Activated B cell treated with CpG ODN at 0.5 μM for 24 hours (primary cell): ENCODE results near the gene HES5. TPM values are rescaled to one million over a fixed set of nuclear protein-coding genes. Genes with fewer than 3 reads are reported as not detected.

Source experiments
- ATAC-seq: fragments of 200-7000 bp; cut with Tn5 transposase; one replicate; pipeline ENCODE4 v1.10.0; 2021; ENCODE audit warnings: low read depth, mild to moderate bottlenecking, moderate library complexity
- CTCF ChIA-PET: fragments of 350-600 bp; sonication (Branson Sonifier 250); formaldehyde crosslinking; loops from one replicate; lab custom pipeline; 2021; ENCODE audit warnings: antibody characterized with exemption; lab: Charles Lee
- POLR2A ChIA-PET: fragments of 350-600 bp; sonication (Branson Sonifier 250); formaldehyde crosslinking; loops from one replicate; lab custom pipeline; 2021; ENCODE audit warnings: antibody characterized with exemption; lab: Charles Lee
- DNase-seq: peaks from one replicate; pipeline ENCODE4 v3.0.0; 2022
- H3K27ac Mint-ChIP-seq: one replicate; pipeline ENCODE4 v1.8.0; 2020; ENCODE audit warnings: mixed read lengths
- H3K27me3 Mint-ChIP-seq: one replicate; pipeline ENCODE4 v1.8.0; 2021; ENCODE audit warnings: mixed read lengths
- H3K36me3 Mint-ChIP-seq: one replicate; pipeline ENCODE4 v1.8.0; 2021; ENCODE audit warnings: low read depth, mixed read lengths
- H3K4me1 Mint-ChIP-seq: one replicate; pipeline ENCODE4 v1.8.0; 2021; ENCODE audit warnings: mixed read lengths
- H3K4me3 Mint-ChIP-seq: one replicate; pipeline ENCODE4 v1.8.0; 2020; ENCODE audit warnings: mild to moderate bottlenecking, mixed read lengths
- H3K9me3 Mint-ChIP-seq: one replicate; pipeline ENCODE4 v1.8.0; 2020; ENCODE audit warnings: mixed read lengths
- intact Hi-C: fragments of 100-400 bp; cut with micrococcal nuclease; formaldehyde crosslinking; loops from one replicate; pipeline ENCODE4 v1.15.1; 2024
- total RNA-seq: library from RNA; stranded (reverse); gene quantifications from 2 replicates; pipeline ENCODE4 v1.2.3, GENCODE V29; 2022
- TF ChIP-seq, protein P1 (sequence below): fragments of 200-600 bp; IDR thresholded peaks from one replicate; pipeline ENCODE4 v1.8.0; 2022; ENCODE audit warnings: antibody characterized with exemption, mild to moderate bottlenecking

Gene HES5
- total RNA-seq, 1 donor from 2014 or later, result not detected

DNA sequence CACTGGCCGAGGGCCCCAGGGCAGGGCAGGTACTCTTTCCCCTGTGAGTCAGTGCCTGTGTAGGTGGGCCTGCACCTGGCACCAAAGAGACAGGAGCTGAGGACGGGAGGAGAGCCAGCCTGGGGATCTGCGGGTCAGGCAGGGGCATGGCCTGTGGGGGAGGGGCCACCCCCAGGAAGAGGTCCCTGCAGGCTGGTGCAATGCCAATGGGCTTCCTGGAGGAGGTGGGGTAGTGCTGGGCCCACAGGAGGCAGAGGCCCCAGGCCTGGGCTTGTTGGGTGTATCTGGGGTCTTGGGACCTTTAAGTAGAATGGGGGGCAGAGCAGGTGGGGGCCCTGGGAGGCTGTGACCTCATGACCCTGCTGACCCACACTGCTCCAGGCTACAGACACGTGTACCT is 30.8 kb downstream of the HES5 start:
- Mint-ChIP-seq H3K9me3 (no peaks in the 10 kb centered on the region), H3K27me3 (no peaks in the 10 kb centered on the region), H3K4me1 (peaks cover 60% of the 10 kb centered on the region), H3K4me3 (no peak overlapping the region), H3K36me3 (no peaks in the 10 kb centered on the region), H3K27ac (no peak overlapping the region)
- ATAC-seq (no peak), DNase-seq (no peak)
- TF ChIP-seq, protein P1, sequence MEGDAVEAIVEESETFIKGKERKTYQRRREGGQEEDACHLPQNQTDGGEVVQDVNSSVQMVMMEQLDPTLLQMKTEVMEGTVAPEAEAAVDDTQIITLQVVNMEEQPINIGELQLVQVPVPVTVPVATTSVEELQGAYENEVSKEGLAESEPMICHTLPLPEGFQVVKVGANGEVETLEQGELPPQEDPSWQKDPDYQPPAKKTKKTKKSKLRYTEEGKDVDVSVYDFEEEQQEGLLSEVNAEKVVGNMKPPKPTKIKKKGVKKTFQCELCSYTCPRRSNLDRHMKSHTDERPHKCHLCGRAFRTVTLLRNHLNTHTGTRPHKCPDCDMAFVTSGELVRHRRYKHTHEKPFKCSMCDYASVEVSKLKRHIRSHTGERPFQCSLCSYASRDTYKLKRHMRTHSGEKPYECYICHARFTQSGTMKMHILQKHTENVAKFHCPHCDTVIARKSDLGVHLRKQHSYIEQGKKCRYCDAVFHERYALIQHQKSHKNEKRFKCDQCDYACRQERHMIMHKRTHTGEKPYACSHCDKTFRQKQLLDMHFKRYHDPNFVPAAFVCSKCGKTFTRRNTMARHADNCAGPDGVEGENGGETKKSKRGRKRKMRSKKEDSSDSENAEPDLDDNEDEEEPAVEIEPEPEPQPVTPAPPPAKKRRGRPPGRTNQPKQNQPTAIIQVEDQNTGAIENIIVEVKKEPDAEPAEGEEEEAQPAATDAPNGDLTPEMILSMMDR, result no peak
- intact Hi-C loops, result no loop called here
- CTCF ChIA-PET, result no interaction called here
- POLR2A ChIA-PET, result interaction anchor here (1.4 kb wide), 1 partner anchor 28 kb away, joined by 4 read pairs; the partner anchor contains the start of gene PANK4

DNA sequence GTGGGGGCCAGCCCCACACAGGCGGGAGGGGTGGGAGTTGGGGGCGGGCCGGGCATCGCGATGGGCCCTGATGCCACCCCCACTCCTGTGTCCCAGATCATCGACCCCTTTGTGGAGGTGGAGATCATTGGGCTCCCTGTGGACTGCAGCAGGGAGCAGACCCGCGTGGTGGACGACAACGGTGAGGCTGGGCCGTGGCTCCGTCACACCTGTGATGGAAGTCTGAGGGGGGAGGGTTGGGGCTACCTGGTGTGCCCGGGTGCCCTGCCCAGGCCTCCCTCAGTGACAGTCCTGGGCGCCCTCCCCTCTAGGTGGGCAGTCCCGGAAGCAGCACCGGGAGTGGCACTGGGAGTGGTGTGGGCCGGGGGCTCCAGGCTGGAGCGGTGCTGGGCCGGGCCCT is 31.4 kb downstream of the HES5 start:
- CTCF ChIA-PET, result no interaction called here
- no peaks in the 10 kb centered on the region for H3K27me3 Mint-ChIP-seq
- DNase-seq (no peak), ATAC-seq (no peak)
- no peak overlapping the region for H3K4me3 Mint-ChIP-seq
- H3K9me3 Mint-ChIP-seq, result no peaks in the 10 kb centered on the region
- H3K36me3 Mint-ChIP-seq, result no peaks in the 10 kb centered on the region
- intact Hi-C loops, result no loop called here
- H3K4me1 Mint-ChIP-seq, result peaks cover 67% of the 10 kb centered on the region
- TF ChIP-seq, protein P1, result no peak
- POLR2A ChIA-PET, result interaction anchor here (0.7 to 1.0 kb wide), 2 partner anchors 47 to 270 kb away, joined by 3 read pairs; no protein-coding TSS in a partner anchor
- H3K27ac Mint-ChIP-seq, result no peak overlapping the region

DNA sequence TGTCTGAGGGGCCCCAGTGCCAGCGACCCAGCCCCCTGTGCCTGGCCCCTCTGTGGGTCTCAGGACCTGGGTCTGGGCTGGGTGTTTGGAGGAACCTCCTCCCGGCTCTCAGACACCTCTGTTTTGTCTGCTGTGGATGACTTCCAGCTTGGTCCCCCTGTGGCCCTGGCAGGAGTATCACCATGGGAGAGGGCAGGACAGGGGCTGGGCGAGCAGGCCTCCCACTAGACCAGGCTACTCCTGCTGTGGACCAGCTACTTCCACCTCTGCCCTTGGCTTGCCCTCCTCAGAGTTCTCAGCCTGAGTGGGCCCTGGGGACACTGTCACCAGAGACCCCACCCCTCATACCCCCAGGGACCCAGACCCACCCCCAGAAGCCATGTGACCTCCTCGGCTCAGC is 32.2 kb downstream of the HES5 start:
- Mint-ChIP-seq H3K27me3 (no peaks in the 10 kb centered on the region), H3K36me3 (no peaks in the 10 kb centered on the region), H3K4me1 (peaks cover 73% of the 10 kb centered on the region), H3K9me3 (no peaks in the 10 kb centered on the region), H3K4me3 (no peak overlapping the region), H3K27ac (no peak overlapping the region)
- ATAC-seq, result no peak
- ChIA-PET POLR2A (interaction anchor here (0.6 to 2.5 kb wide), 5 partner anchors 28 to 269 kb away, joined by 3 to 8 read pairs (median 4); partner anchors contain the start of gene PANK4), CTCF (no interaction called here)
- DNase-seq, result no peak
- TF ChIP-seq, protein P1, result no peak
- intact Hi-C loops, result loop anchor here (2.0 kb wide), 1 partner anchor 83 kb away; no protein-coding TSS in a partner anchor

DNA sequence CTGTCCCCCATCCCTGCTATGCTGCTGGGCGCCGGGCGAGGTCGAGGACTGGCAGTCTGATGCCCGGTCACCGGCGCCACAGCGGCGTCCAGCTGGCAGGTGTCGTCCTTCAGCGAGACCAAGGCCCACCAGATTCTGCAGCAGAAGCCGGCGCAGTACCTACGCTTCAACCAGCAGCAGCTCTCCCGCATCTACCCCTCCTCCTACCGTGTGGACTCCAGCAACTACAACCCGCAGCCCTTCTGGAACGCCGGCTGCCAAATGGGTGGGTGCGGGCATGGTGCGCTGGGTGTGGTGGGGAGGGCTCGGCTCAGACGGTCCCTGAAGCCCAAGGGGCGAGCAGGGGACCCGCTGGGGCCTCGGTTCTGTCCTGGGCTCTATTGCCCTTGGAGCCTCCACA is 33.3 kb downstream of the HES5 start:
- Mint-ChIP-seq H3K9me3 (no peaks in the 10 kb centered on the region), H3K27ac (peak overlapping the region; percentile 4), H3K27me3 (no peaks in the 10 kb centered on the region), H3K4me1 (peaks cover 72% of the 10 kb centered on the region), H3K36me3 (no peaks in the 10 kb centered on the region), H3K4me3 (no peak overlapping the region)
- intact Hi-C loops, result loop anchor here (2.0 kb wide), 1 partner anchor 82 kb away; no protein-coding TSS in a partner anchor
- TF ChIP-seq, protein P1, result no peak
- POLR2A ChIA-PET, result interaction anchor here (1.0 to 2.7 kb wide), 4 partner anchors 30 to 89 kb away, joined by 3 to 11 read pairs (median 6); partner anchors contain the start of gene PANK4
- DNase-seq, result no peak
- CTCF ChIA-PET, result interaction anchor here (1.1 kb wide), 1 partner anchor 302 kb away, joined by 3 read pairs; the partner anchor contains the start of gene FAAP20
- no peak for ATAC-seq

DNA sequence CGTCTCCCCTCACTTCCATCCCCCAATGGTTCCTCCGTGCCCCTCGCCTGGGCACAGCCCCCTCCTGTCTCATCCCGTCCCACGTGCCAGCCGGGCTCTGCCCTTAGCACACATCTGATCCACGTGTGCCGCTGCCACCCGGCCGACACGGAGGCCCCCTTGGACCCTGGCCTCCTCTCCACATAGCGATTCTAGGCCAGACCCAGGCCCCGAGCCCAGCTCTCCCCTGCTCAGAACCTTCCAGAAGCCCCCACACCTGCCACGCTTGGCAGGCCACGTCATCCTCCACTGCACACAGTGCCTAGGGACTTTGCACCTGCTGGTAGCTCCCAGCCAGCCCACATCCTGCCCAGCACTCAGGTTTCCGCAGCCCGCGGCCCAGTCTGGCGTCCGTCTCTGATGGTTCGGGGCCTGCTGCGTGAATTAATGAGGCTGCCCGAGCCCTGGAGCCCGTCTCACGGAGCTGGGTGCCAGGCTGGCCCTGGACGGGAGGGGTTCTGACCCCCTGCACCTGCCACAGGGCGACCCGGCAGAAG is 33.9 kb downstream of the HES5 start:
- intact Hi-C loops, result loop anchor here (2.0 kb wide), 1 partner anchor 81 kb away; no protein-coding TSS in a partner anchor
- H3K4me3 Mint-ChIP-seq, result peak overlapping the region; percentile 59
- ChIA-PET CTCF (interaction anchor here (1.1 kb wide), 1 partner anchor 301 kb away, joined by 3 read pairs; the partner anchor contains the start of gene FAAP20), POLR2A (interaction anchor here (1.0 to 2.7 kb wide), 4 partner anchors 30 to 90 kb away, joined by 3 to 11 read pairs (median 6); partner anchors contain the start of gene PANK4)
- peak; percentile 78 for ATAC-seq
- no peaks in the 10 kb centered on the region for H3K27me3 Mint-ChIP-seq
- peak; percentile 46 for DNase-seq
- TF ChIP-seq, protein P1, result no peak
- no peaks in the 10 kb centered on the region for H3K9me3 Mint-ChIP-seq
- H3K27ac Mint-ChIP-seq, result peak overlapping the region; percentile 81
- peaks cover 70% of the 10 kb centered on the region for H3K4me1 Mint-ChIP-seq
- H3K36me3 Mint-ChIP-seq, result no peaks in the 10 kb centered on the region
